ENCODE data around the gene ZNF560.
A peak's percentile ranks its signal among the peaks of the same experiment; 100 is the strongest.
"Not testable (repeated sequence)": the region's sequence is repeated elsewhere in the genome, so short reads cannot be mapped to it uniquely, and the experiment has no call there.

The ZNF560 gene

GRCh38 chr19:9498183-9498902 is at the start of gene ZNF560:
Gene ZNF560 (minus strand): TSS chr19:9498616. CDS start chr19:9475313, 23,303 bp downstream.
- no peaks in the 10 kb centered on the region for H3K4me1 Mint-ChIP-seq (ENCODE audit: low read depth)
- peaks cover 28% of the 10 kb centered on the region for H3K9me3 Mint-ChIP-seq
- H3K36me3 Mint-ChIP-seq (ENCODE audit: low read depth) = no peaks in the 10 kb centered on the region
- no peak within 1 kb of the TSS for H3K27ac Mint-ChIP-seq
- no peaks in the 10 kb centered on the region for H3K27me3 Mint-ChIP-seq (ENCODE audit: low read depth)
- H3K4me3 Mint-ChIP-seq = no peak within 1 kb of the TSS

- no peak overlapping the region for H3K4me3 Mint-ChIP-seq
- peaks cover 4% of the 10 kb centered on the region for H3K36me3 Mint-ChIP-seq (ENCODE audit: low read depth)
Measured at GRCh38 chr19:9547870-9548269, 49.5 kb upstream of the ZNF560 start.

GRCh38 chr19:9541281-9541680 is 42.9 kb upstream of the ZNF560 start:
- H3K9me3 Mint-ChIP-seq = peaks cover 27% of the 10 kb centered on the region
- H3K4me3 Mint-ChIP-seq; H3K27ac Mint-ChIP-seq; H3K27me3 Mint-ChIP-seq (ENCODE audit: low read depth): not testable (repeated sequence)
- H3K4me1 Mint-ChIP-seq (ENCODE audit: low read depth) = peaks cover 11% of the 10 kb centered on the region
- H3K36me3 Mint-ChIP-seq (ENCODE audit: low read depth) = peaks cover 21% of the 10 kb centered on the region

More at GRCh38 chr19:9547870-9548269, 49.5 kb upstream of the ZNF560 start:
- H3K4me1 Mint-ChIP-seq (ENCODE audit: low read depth) = no peaks in the 10 kb centered on the region
- no peak overlapping the region for H3K27ac Mint-ChIP-seq
- peaks cover 36% of the 10 kb centered on the region for H3K9me3 Mint-ChIP-seq
- H3K27me3 Mint-ChIP-seq (ENCODE audit: low read depth) = no peaks in the 10 kb centered on the region

GRCh38 chr19:9539921-9540320 is 41.5 kb upstream of the ZNF560 start:
- Mint-ChIP-seq H3K9me3 (peaks cover 41% of the 10 kb centered on the region), H3K36me3 (ENCODE audit: low read depth) (peaks cover 35% of the 10 kb centered on the region), H3K4me1 (ENCODE audit: low read depth) (peaks cover 11% of the 10 kb centered on the region), H3K4me3 (peak overlapping the region; percentile 72), H3K27ac (peak overlapping the region; percentile 69)
- not testable (repeated sequence) for H3K27me3 Mint-ChIP-seq (ENCODE audit: low read depth)

GRCh38 chr19:9539201-9539600 is 40.8 kb upstream of the ZNF560 start:
- Mint-ChIP-seq H3K27ac (peak overlapping the region; percentile 99), H3K4me3 (peak overlapping the region; percentile 99), H3K36me3 (ENCODE audit: low read depth) (peaks cover 42% of the 10 kb centered on the region), H3K4me1 (ENCODE audit: low read depth) (peaks cover 11% of the 10 kb centered on the region), H3K9me3 (peaks cover 46% of the 10 kb centered on the region)
- H3K27me3 Mint-ChIP-seq (ENCODE audit: low read depth) = not testable (repeated sequence)

- Mint-ChIP-seq H3K27ac (peak within 1 kb of the TSS; percentile 99), H3K27me3 (ENCODE audit: low read depth) (no peaks in the 10 kb centered on the region), H3K4me1 (ENCODE audit: low read depth) (peaks cover 11% of the 10 kb centered on the region), H3K9me3 (peaks cover 54% of the 10 kb centered on the region), H3K36me3 (ENCODE audit: low read depth) (peaks cover 50% of the 10 kb centered on the region), H3K4me3 (peak within 1 kb of the TSS; percentile 99)
Measured at GRCh38 chr19:9538183-9539058, 40.0 kb upstream of the ZNF560 start, which contains the start of gene ZNF426. Gene ZNF426 (minus strand): TSS chr19:9538645. CDS start chr19:9536232, 2,413 bp downstream.

- peaks cover 69% of the 10 kb centered on the region for H3K9me3 Mint-ChIP-seq
- H3K27ac Mint-ChIP-seq = no peak overlapping the region
- H3K36me3 Mint-ChIP-seq (ENCODE audit: low read depth) = peaks cover 74% of the 10 kb centered on the region
- peaks cover 11% of the 10 kb centered on the region for H3K4me1 Mint-ChIP-seq (ENCODE audit: low read depth)
- H3K27me3 Mint-ChIP-seq (ENCODE audit: low read depth) = no peaks in the 10 kb centered on the region
- no peak overlapping the region for H3K4me3 Mint-ChIP-seq
Measured at GRCh38 chr19:9535934-9536333, 37.5 kb upstream of the ZNF560 start.

GRCh38 chr19:9531933-9532332 is 33.5 kb upstream of the ZNF560 start:
- Mint-ChIP-seq H3K4me1 (ENCODE audit: low read depth) (no peaks in the 10 kb centered on the region), H3K9me3 (peaks cover 80% of the 10 kb centered on the region), H3K27ac (no peak overlapping the region), H3K4me3 (no peak overlapping the region), H3K27me3 (ENCODE audit: low read depth) (no peaks in the 10 kb centered on the region), H3K36me3 (ENCODE audit: low read depth) (peaks cover 91% of the 10 kb centered on the region)

GRCh38 chr19:9528757-9529336 is 30.4 kb upstream of the ZNF560 start:
- H3K4me1 Mint-ChIP-seq (ENCODE audit: low read depth) = no peaks in the 10 kb centered on the region
- peaks cover 75% of the 10 kb centered on the region for H3K36me3 Mint-ChIP-seq (ENCODE audit: low read depth)
- no peaks in the 10 kb centered on the region for H3K27me3 Mint-ChIP-seq (ENCODE audit: low read depth)
- peaks cover 79% of the 10 kb centered on the region for H3K9me3 Mint-ChIP-seq
- H3K27ac Mint-ChIP-seq = no peak overlapping the region
- no peak overlapping the region for H3K4me3 Mint-ChIP-seq

GRCh38 chr19:9523885-9524474 is 25.6 kb upstream of the ZNF560 start:
- Mint-ChIP-seq H3K4me1 (ENCODE audit: low read depth) (no peaks in the 10 kb centered on the region), H3K4me3 (no peak overlapping the region), H3K9me3 (peaks cover 71% of the 10 kb centered on the region), H3K36me3 (ENCODE audit: low read depth) (peaks cover 35% of the 10 kb centered on the region), H3K27ac (no peak overlapping the region), H3K27me3 (ENCODE audit: low read depth) (no peaks in the 10 kb centered on the region)

- H3K36me3 Mint-ChIP-seq (ENCODE audit: low read depth) = no peaks in the 10 kb centered on the region
- H3K9me3 Mint-ChIP-seq = peaks cover 56% of the 10 kb centered on the region
- no peaks in the 10 kb centered on the region for H3K27me3 Mint-ChIP-seq (ENCODE audit: low read depth)
- no peaks in the 10 kb centered on the region for H3K4me1 Mint-ChIP-seq (ENCODE audit: low read depth)
- H3K4me3 Mint-ChIP-seq = no peak overlapping the region
- H3K27ac Mint-ChIP-seq = no peak overlapping the region
Measured at GRCh38 chr19:9507285-9507684, 8.9 kb upstream of the ZNF560 start.

GRCh38 chr19:9500796-9501195 is 2.4 kb upstream of the ZNF560 start:
- Mint-ChIP-seq H3K9me3 (peaks cover 25% of the 10 kb centered on the region), H3K27ac (no peak overlapping the region), H3K27me3 (ENCODE audit: low read depth) (no peaks in the 10 kb centered on the region), H3K4me1 (ENCODE audit: low read depth) (no peaks in the 10 kb centered on the region), H3K36me3 (ENCODE audit: low read depth) (no peaks in the 10 kb centered on the region), H3K4me3 (no peak overlapping the region)

- H3K9me3 Mint-ChIP-seq = peaks cover 43% of the 10 kb centered on the region
- H3K27me3 Mint-ChIP-seq (ENCODE audit: low read depth) = no peaks in the 10 kb centered on the region
- H3K36me3 Mint-ChIP-seq (ENCODE audit: low read depth) = no peaks in the 10 kb centered on the region
- no peaks in the 10 kb centered on the region for H3K4me1 Mint-ChIP-seq (ENCODE audit: low read depth)
- no peak overlapping the region for H3K4me3 Mint-ChIP-seq
- no peak overlapping the region for H3K27ac Mint-ChIP-seq
Measured at GRCh38 chr19:9494096-9494495, 4.3 kb downstream of the ZNF560 start.

- no peak overlapping the region for H3K4me3 Mint-ChIP-seq
- no peaks in the 10 kb centered on the region for H3K36me3 Mint-ChIP-seq (ENCODE audit: low read depth)
- H3K9me3 Mint-ChIP-seq = peaks cover 63% of the 10 kb centered on the region
- H3K27ac Mint-ChIP-seq = no peak overlapping the region
- no peaks in the 10 kb centered on the region for H3K27me3 Mint-ChIP-seq (ENCODE audit: low read depth)
- no peaks in the 10 kb centered on the region for H3K4me1 Mint-ChIP-seq (ENCODE audit: low read depth)
Measured at GRCh38 chr19:9487016-9487415, 11.4 kb downstream of the ZNF560 start.

Data from T-helper 1 cell treated with Interleukin-12 subunit alpha and Interleukin-12 subunit beta and Interleukin-4 antibody, amounts not matched to agents 30 μg/mL and 1 μg/mL, for 36 hours (primary cell).